Lung (tissue), 12 donors: ENCODE data around the gene UBE2A. TPM values are rescaled to one million over a fixed set of nuclear protein-coding genes. Genes with fewer than 3 reads are reported as not detected.

Experiments
- ATAC-seq: fragments of 200-7000 bp; cut with Tn5 transposase; one replicate; pipeline ENCODE4 v1.9.1; 2020; ENCODE audit warnings: moderate number of reproducible peaks; ENCODE audit not compliant: insufficient read depth, low FRiP score
- DNase-seq, 3 donors: peaks; one replicate each; pipeline ENCODE4 v3.0.0-alpha.2; 2013 to 2017
- H3K27ac ChIP-seq, 2 donors: one replicate each; pipeline ENCODE4 v1.5.1; 2013; ENCODE audit warnings: mild to moderate bottlenecking in 2 of 2, moderate library complexity in 2 of 2, control low read depth in 1 of 2, inconsistent platforms in 1 of 2, low read depth in 1 of 2, low read length in 1 of 2
- H3K27me3 ChIP-seq, 3 donors: one replicate each; pipeline ENCODE4 v1.5.1; 2013; ENCODE audit warnings: low read length in 2 of 3; ENCODE audit not compliant: control insufficient read depth in 3 of 3, insufficient read depth in 3 of 3
- H3K36me3 ChIP-seq, 4 donors: one replicate each; pipeline ENCODE4 v1.5.1; 2013; ENCODE audit warnings: low read length in 4 of 4, mild to moderate bottlenecking in 1 of 4, moderate library complexity in 1 of 4; ENCODE audit not compliant: control insufficient read depth in 4 of 4, insufficient read depth in 4 of 4
- H3K4me1 ChIP-seq, 5 donors: one replicate each; pipeline ENCODE4 v1.5.1; 2013; ENCODE audit warnings: low read length in 5 of 5, mild to moderate bottlenecking in 2 of 5, moderate library complexity in 1 of 5; ENCODE audit not compliant: control insufficient read depth in 5 of 5, insufficient read depth in 5 of 5
- H3K4me3 ChIP-seq: one replicate; pipeline ENCODE4 v1.5.1; 2013; ENCODE audit warnings: mild to moderate bottlenecking, control low read depth, moderate library complexity
- H3K9ac ChIP-seq, 2 donors: one replicate each; pipeline ENCODE4 v1.5.1; 2013; ENCODE audit warnings: low read length in 2 of 2, control low read depth in 1 of 2; ENCODE audit not compliant: insufficient read depth in 1 of 2
- H3K9me3 ChIP-seq, 4 donors: one replicate each; pipeline ENCODE4 v1.5.1; 2013; ENCODE audit warnings: low read length in 3 of 4, mild to moderate bottlenecking in 1 of 4, moderate library complexity in 1 of 4; ENCODE audit not compliant: control insufficient read depth in 4 of 4, insufficient read depth in 3 of 4
- WGBS, 2 donors: extraction: QIAGEN DNeasy Blood & Tissue Kit; methylation state at CpG; one replicate each; pipeline ENCODE4 v1.1.7; 2013; 5-methylcytosine and 5-hydroxymethylcytosine counted together
- polyA plus RNA-seq, 2 donors: library from polyadenylated mRNA; stranded (reverse); fragments of 200-250 nt; gene quantifications; one replicate each; pipeline ENCODE4 v1.2.1, GENCODE V29; 2013
- total RNA-seq, 2 donors: library from RNA; depleted of rRNA in 1 of 2; stranded (reverse); fragments of >200 nt in 1 of 2; gene quantifications; one replicate each; pipeline ENCODE4 v1.2.1, GENCODE V29; 2014 to 2021
- TF ChIP-seq, protein P1 (sequence below): IDR thresholded peaks from 2 replicates; pipeline ENCODE4 v1.5.1; 2012; ENCODE audit warnings: mild to moderate bottlenecking; ENCODE audit errors: control extremely low read depth, extremely low read depth
- donor health status: control.
- donor health status: control.
- donor health status: Bipolar disorder and iron deficiency.
- donor health status: healthy.
- donor health status: DM: yes; HTN: yes; CAD: no.

The UBE2A gene
- total and polyA plus RNA-seq, 4 donors = 44.9 to 50.4 (median 47.8) TPM

- Histone ChIP-seq H3K9me3 (no peaks in the 10 kb centered on the region), H3K27ac (no peak overlapping the region), H3K4me1 (peaks cover 0 to 7% (median 2%) of the 10 kb centered on the region in 5 donors), H3K4me3 (no peak overlapping the region), H3K36me3 (peaks cover 0 to 2% (median under 1%) of the 10 kb centered on the region in 4 donors), H3K27me3 (no peaks in the 10 kb centered on the region), H3K9ac (no peak overlapping the region)
- TF ChIP-seq, protein P1, sequence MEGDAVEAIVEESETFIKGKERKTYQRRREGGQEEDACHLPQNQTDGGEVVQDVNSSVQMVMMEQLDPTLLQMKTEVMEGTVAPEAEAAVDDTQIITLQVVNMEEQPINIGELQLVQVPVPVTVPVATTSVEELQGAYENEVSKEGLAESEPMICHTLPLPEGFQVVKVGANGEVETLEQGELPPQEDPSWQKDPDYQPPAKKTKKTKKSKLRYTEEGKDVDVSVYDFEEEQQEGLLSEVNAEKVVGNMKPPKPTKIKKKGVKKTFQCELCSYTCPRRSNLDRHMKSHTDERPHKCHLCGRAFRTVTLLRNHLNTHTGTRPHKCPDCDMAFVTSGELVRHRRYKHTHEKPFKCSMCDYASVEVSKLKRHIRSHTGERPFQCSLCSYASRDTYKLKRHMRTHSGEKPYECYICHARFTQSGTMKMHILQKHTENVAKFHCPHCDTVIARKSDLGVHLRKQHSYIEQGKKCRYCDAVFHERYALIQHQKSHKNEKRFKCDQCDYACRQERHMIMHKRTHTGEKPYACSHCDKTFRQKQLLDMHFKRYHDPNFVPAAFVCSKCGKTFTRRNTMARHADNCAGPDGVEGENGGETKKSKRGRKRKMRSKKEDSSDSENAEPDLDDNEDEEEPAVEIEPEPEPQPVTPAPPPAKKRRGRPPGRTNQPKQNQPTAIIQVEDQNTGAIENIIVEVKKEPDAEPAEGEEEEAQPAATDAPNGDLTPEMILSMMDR = no peak
- no peak for DNase-seq
- WGBS, 2 donors = 32 to 72% methylated on average over 2 of the region's 2 CpGs
- no peak for ATAC-seq
Observed at GRCh38 chrX:119625843-119626242, 51.5 kb downstream of the UBE2A start.

Other genes starting within 250 kb of the UBE2A start
- gene SLC25A43, start 175.2 kb upstream of the UBE2A start, total RNA-seq = 10 to 100 TPM in 1 of 2 donors, 1 to 10 TPM in 1; 3.6 to 18.7 TPM
- 10 to 100 TPM; 10.7 to 16.5 TPM for gene SLC25A43, start 175.2 kb upstream of the UBE2A start, polyA plus RNA-seq
- gene SLC25A5, start 106.1 kb upstream of the UBE2A start, total RNA-seq = 100 to 1,000 TPM; 181 to 430 TPM
- gene SLC25A5, start 106.1 kb upstream of the UBE2A start, polyA plus RNA-seq = 100 to 1,000 TPM; 169 to 417 TPM
- 10 to 100 TPM; 19.0 to 40.8 TPM for gene STEEP1, start 9.2 kb upstream of the UBE2A start, total RNA-seq
- 10 to 100 TPM in 1 of 2 donors, 1 to 10 TPM in 1; 8.3 to 17.4 TPM for gene STEEP1, start 9.2 kb upstream of the UBE2A start, polyA plus RNA-seq
- gene NKRF, start 31.9 kb downstream of the UBE2A start, total RNA-seq = 1 to 10 TPM; 7.2 to 9.6 TPM
- gene NKRF, start 31.9 kb downstream of the UBE2A start, polyA plus RNA-seq = 1 to 10 TPM; 4.1 to 5.7 TPM
- 10 to 100 TPM; 21.7 to 25.8 TPM for gene SEPTIN6, start 118.6 kb downstream of the UBE2A start, total RNA-seq
- 10 to 100 TPM in 1 of 2 donors, 1 to 10 TPM in 1; 6.2 to 13.5 TPM for gene SEPTIN6, start 118.6 kb downstream of the UBE2A start, polyA plus RNA-seq
- gene SOWAHD, start 184.0 kb downstream of the UBE2A start, total RNA-seq = 1 to 10 TPM; 1.4 to 5.8 TPM
- gene SOWAHD, start 184.0 kb downstream of the UBE2A start, polyA plus RNA-seq = 1 to 10 TPM; 3.0 TPM
- 1,000 to 10,000 TPM in 1 of 2 donors, 100 to 1,000 TPM in 1; 662 to 1,097 TPM for gene RPL39, start 217.1 kb downstream of the UBE2A start, total RNA-seq
- gene RPL39, start 217.1 kb downstream of the UBE2A start, polyA plus RNA-seq = over 10,000 TPM in 1 of 2 donors, 1,000 to 10,000 TPM in 1; 4,331 to 10,699 TPM